A172 (cell line): ENCODE measurements around the gene FOXJ1. TPM values are rescaled to one million over a fixed set of nuclear protein-coding genes. Genes with fewer than 3 reads are reported as not detected.

ENCODE experiments used
- DNase-seq: peaks from one replicate; pipeline ENCODE4 v3.0.0-alpha.2; 2015; ENCODE audit warnings: low spot score
- total RNA-seq: library from RNA; depleted of rRNA; stranded (reverse); fragments of >200 nt; shearing (Covaris generic); gene quantifications from 2 replicates; pipeline ENCODE4 v1.2.3, GENCODE V29; 2014

Gene FOXJ1
- total RNA-seq, 1 experiment from 2014 or later = not detected

GRCh38 chr17:76123749-76124581 lies 17.1 kb downstream of the FOXJ1 start:
- DNase-seq = no peak

GRCh38 chr17:76123191-76123499 lies 17.9 kb downstream of the FOXJ1 start:
- DNase-seq = no peak

GRCh38 chr17:76122431-76123190 lies 18.4 kb downstream of the FOXJ1 start:
- no peak for DNase-seq

- no peak for DNase-seq
Observed at GRCh38 chr17:76121932-76122430, 19.1 kb downstream of the FOXJ1 start.

- DNase-seq = no peak
Observed at GRCh38 chr17:76120658-76121008, 20.4 kb downstream of the FOXJ1 start.

GRCh38 chr17:76119409-76120371 lies 21.4 kb downstream of the FOXJ1 start:
- DNase-seq = no peak

GRCh38 chr17:76115138-76115754 lies 25.8 kb downstream of the FOXJ1 start:
- DNase-seq = no peak

- no peak for DNase-seq
Observed at GRCh38 chr17:76111956-76112355, 29.1 kb downstream of the FOXJ1 start.

- DNase-seq = no peak
Observed at GRCh38 chr17:76107509-76107908, 33.5 kb downstream of the FOXJ1 start.

GRCh38 chr17:76106703-76107102 lies 34.3 kb downstream of the FOXJ1 start:
- no peak for DNase-seq

- no peak for DNase-seq
Observed at GRCh38 chr17:76104896-76105231, 36.2 kb downstream of the FOXJ1 start.

GRCh38 chr17:76104140-76104895 lies 36.7 kb downstream of the FOXJ1 start:
- DNase-seq = no peak

GRCh38 chr17:76103274-76104139 lies 37.5 kb downstream of the FOXJ1 start, which contains the start of gene EXOC7:
EXOC7 (minus strand) TSS chr17:76103787; CDS start chr17:76103692, 95 bp downstream.
- peak; percentile 80 for DNase-seq

GRCh38 chr17:76102944-76103273 lies 38.1 kb downstream of the FOXJ1 start:
- DNase-seq = no peak

- DNase-seq = no peak
Observed at GRCh38 chr17:76097716-76098295, 43.2 kb downstream of the FOXJ1 start.

GRCh38 chr17:76095943-76096342 lies 45.1 kb downstream of the FOXJ1 start:
- no peak for DNase-seq

GRCh38 chr17:76094046-76094445 lies 47.0 kb downstream of the FOXJ1 start:
- no peak for DNase-seq

GRCh38 chr17:76092526-76093413 lies 48.3 kb downstream of the FOXJ1 start:
- DNase-seq = no peak
